HepG2 (cell line): ENCODE results near the gene PTMA. TPM values are rescaled to one million over a fixed set of nuclear protein-coding genes. Genes with fewer than 3 reads are reported as not detected.

Experiments used
- CAMTA2 ChIP-seq: sonication (generic); formaldehyde crosslinking; IDR thresholded peaks from 2 replicates; pipeline ENCODE4 v1.4.0; 2020; ENCODE audit warnings: mild to moderate bottlenecking, missing genetic modification reagents, borderline replicate concordance
- KLF13 ChIP-seq: sonication (generic); formaldehyde crosslinking; IDR thresholded peaks from 2 replicates; pipeline ENCODE4 v1.4.0; 2020; ENCODE audit warnings: mild to moderate bottlenecking, missing genetic modification reagents
- NCOA5 ChIP-seq: sonication (generic); formaldehyde crosslinking; IDR thresholded peaks from 2 replicates; pipeline ENCODE4 v1.4.0; 2020; ENCODE audit warnings: missing genetic modification reagents
- POLR2A ChIP-seq, 2 experiments: IDR thresholded peaks; 2 replicates each; pipeline ENCODE4 v1.6.1; 2011; ENCODE audit warnings: low read depth in 2 of 2, low read length in 2 of 2, mild to moderate bottlenecking in 1 of 2, moderate library complexity in 1 of 2; ENCODE audit not compliant: insufficient read depth in 1 of 2
- RXRB ChIP-seq: IDR thresholded peaks from 2 replicates; pipeline ENCODE4 v1.6.1; 2016; ENCODE audit warnings: borderline replicate concordance, missing genetic modification reagents, missing compliant biosample characterization
- SP2 ChIP-seq: sonication (generic); formaldehyde crosslinking; IDR thresholded peaks from 2 replicates; pipeline ENCODE4 v1.5.1; 2020; ENCODE audit warnings: mild to moderate bottlenecking, missing genetic modification reagents
- ZBTB38 ChIP-seq: sonication (generic); formaldehyde crosslinking; IDR thresholded peaks from 2 replicates; pipeline ENCODE4 v1.5.1; 2020; ENCODE audit warnings: mild to moderate bottlenecking, missing genetic modification reagents
- ZEB1 ChIP-seq: IDR thresholded peaks from 2 replicates; pipeline ENCODE4 v1.6.1; 2012; ENCODE audit warnings: mild to moderate bottlenecking, low read depth, inconsistent platforms; ENCODE audit not compliant: insufficient replicate concordance
- polyA plus RNA-seq, 8 experiments: library from polyadenylated mRNA; depleted of rRNA in 3 of 8; stranded (reverse) in 7 of 8; unstranded in 1 of 8; fragments of >200 nt; fragmentation: Illumina TruSeq in 4 of 8; extraction: Trizol in 4 of 8; gene quantifications; 2 replicates each; pipeline versions ENCODE4 v1.2.1 to v1.2.3, GENCODE V29; 2011 to 2016; ENCODE audit warnings: low read depth in 4 of 8, missing spikeins in 1 of 8, mixed read lengths in 1 of 8; ENCODE audit not compliant: insufficient read depth in 1 of 8
- total RNA-seq, 5 experiments: library from RNA; depleted of rRNA; stranded (reverse); fragments of >200 nt; fragmentation: Illumina TruSeq; extraction: Trizol; gene quantifications; 2 replicates each; pipeline ENCODE4 v1.2.3, GENCODE V29; 2016; ENCODE audit warnings: low read depth in 1 of 5
- TF ChIP-seq, protein P1 (sequence below): sonication (generic); formaldehyde crosslinking; IDR thresholded peaks from 2 replicates; pipeline ENCODE4 v1.5.1; 2020; ENCODE audit warnings: mild to moderate bottlenecking, missing genetic modification reagents, moderate library complexity
- TF ChIP-seq, protein P2 (sequence below): sonication (generic); formaldehyde crosslinking; conservative IDR thresholded peaks from 2 replicates; pipeline ENCODE4 v1.8.0; 2022; ENCODE audit warnings: missing genetic modification reagents
- TF ChIP-seq, protein P3 (sequence below): sonication (generic); formaldehyde crosslinking; IDR thresholded peaks from 2 replicates; pipeline ENCODE4 v1.5.0; 2020; ENCODE audit warnings: mild to moderate bottlenecking, missing genetic modification reagents, borderline replicate concordance
- TF ChIP-seq, protein P4 (sequence below): sonication (generic); formaldehyde crosslinking; IDR thresholded peaks from 2 replicates; pipeline ENCODE4 v1.4.0; 2020; ENCODE audit warnings: missing genetic modification reagents, borderline replicate concordance

The PTMA gene
- total and polyA plus RNA-seq, 2 of the 13 experiments (the other 11 are each of a cell fraction or from before 2014, with no cell fraction given), result 190 to 1,086 TPM

DNA sequence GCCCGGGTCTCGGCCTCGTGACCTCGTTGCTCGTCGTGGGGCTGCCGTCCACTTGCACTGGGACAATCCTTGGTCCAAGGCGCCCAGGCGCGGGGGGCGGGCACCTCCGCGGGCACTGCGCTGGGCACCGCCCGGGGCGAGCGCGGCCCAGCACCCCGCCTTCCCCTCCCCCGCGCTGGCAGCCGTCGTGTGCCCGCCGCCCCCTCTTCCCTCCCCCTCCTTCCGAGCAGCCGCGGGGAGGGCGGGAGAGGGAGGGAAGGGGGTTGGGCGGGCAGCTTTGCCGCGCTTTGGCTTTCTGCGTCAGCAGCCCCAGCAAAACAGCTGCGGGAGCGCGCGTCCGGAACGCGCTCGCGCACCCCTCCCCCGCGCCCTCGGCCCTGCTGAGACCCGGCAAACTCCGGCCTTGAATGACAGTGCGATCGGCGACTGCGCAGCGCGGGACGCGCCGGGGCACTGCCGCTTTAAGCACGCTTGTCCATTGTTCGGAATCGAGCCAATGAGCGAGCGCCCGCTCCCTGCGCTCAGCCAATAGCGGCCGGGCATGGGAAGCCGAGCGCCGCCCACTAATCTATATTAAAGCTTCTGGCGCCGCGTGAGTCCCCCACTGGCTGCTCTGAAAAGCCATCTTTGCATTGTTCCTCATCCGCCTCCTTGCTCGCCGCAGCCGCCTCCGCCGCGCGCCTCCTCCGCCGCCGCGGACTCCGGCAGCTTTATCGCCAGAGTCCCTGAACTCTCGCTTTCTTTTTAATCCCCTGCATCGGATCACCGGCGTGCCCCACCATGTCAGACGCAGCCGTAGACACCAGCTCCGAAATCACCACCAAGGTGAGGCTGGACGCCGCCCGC lies at the start of gene PTMA (continued):
- TF ChIP-seq, protein P1, sequence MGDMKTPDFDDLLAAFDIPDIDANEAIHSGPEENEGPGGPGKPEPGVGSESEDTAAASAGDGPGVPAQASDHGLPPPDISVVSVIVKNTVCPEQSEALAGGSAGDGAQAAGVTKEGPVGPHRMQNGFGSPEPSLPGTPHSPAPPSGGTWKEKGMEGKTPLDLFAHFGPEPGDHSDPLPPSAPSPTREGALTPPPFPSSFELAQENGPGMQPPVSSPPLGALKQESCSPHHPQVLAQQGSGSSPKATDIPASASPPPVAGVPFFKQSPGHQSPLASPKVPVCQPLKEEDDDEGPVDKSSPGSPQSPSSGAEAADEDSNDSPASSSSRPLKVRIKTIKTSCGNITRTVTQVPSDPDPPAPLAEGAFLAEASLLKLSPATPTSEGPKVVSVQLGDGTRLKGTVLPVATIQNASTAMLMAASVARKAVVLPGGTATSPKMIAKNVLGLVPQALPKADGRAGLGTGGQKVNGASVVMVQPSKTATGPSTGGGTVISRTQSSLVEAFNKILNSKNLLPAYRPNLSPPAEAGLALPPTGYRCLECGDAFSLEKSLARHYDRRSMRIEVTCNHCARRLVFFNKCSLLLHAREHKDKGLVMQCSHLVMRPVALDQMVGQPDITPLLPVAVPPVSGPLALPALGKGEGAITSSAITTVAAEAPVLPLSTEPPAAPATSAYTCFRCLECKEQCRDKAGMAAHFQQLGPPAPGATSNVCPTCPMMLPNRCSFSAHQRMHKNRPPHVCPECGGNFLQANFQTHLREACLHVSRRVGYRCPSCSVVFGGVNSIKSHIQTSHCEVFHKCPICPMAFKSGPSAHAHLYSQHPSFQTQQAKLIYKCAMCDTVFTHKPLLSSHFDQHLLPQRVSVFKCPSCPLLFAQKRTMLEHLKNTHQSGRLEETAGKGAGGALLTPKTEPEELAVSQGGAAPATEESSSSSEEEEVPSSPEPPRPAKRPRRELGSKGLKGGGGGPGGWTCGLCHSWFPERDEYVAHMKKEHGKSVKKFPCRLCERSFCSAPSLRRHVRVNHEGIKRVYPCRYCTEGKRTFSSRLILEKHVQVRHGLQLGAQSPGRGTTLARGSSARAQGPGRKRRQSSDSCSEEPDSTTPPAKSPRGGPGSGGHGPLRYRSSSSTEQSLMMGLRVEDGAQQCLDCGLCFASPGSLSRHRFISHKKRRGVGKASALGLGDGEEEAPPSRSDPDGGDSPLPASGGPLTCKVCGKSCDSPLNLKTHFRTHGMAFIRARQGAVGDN (CRISPR knock-in tag), result peak; percentile 62
- peak; percentile 83 for TF ChIP-seq ZBTB38 (CRISPR knock-in tag)
- TF ChIP-seq, protein P2, sequence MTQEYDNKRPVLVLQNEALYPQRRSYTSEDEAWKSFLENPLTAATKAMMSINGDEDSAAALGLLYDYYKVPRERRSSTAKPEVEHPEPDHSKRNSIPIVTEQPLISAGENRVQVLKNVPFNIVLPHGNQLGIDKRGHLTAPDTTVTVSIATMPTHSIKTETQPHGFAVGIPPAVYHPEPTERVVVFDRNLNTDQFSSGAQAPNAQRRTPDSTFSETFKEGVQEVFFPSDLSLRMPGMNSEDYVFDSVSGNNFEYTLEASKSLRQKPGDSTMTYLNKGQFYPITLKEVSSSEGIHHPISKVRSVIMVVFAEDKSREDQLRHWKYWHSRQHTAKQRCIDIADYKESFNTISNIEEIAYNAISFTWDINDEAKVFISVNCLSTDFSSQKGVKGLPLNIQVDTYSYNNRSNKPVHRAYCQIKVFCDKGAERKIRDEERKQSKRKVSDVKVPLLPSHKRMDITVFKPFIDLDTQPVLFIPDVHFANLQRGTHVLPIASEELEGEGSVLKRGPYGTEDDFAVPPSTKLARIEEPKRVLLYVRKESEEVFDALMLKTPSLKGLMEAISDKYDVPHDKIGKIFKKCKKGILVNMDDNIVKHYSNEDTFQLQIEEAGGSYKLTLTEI (CRISPR knock-in tag), result no peak
- peak; percentile 21; the same call in 1 of the 2 replicates for TF ChIP-seq RXRB (CRISPR knock-in tag)
- TF ChIP-seq, protein P3, sequence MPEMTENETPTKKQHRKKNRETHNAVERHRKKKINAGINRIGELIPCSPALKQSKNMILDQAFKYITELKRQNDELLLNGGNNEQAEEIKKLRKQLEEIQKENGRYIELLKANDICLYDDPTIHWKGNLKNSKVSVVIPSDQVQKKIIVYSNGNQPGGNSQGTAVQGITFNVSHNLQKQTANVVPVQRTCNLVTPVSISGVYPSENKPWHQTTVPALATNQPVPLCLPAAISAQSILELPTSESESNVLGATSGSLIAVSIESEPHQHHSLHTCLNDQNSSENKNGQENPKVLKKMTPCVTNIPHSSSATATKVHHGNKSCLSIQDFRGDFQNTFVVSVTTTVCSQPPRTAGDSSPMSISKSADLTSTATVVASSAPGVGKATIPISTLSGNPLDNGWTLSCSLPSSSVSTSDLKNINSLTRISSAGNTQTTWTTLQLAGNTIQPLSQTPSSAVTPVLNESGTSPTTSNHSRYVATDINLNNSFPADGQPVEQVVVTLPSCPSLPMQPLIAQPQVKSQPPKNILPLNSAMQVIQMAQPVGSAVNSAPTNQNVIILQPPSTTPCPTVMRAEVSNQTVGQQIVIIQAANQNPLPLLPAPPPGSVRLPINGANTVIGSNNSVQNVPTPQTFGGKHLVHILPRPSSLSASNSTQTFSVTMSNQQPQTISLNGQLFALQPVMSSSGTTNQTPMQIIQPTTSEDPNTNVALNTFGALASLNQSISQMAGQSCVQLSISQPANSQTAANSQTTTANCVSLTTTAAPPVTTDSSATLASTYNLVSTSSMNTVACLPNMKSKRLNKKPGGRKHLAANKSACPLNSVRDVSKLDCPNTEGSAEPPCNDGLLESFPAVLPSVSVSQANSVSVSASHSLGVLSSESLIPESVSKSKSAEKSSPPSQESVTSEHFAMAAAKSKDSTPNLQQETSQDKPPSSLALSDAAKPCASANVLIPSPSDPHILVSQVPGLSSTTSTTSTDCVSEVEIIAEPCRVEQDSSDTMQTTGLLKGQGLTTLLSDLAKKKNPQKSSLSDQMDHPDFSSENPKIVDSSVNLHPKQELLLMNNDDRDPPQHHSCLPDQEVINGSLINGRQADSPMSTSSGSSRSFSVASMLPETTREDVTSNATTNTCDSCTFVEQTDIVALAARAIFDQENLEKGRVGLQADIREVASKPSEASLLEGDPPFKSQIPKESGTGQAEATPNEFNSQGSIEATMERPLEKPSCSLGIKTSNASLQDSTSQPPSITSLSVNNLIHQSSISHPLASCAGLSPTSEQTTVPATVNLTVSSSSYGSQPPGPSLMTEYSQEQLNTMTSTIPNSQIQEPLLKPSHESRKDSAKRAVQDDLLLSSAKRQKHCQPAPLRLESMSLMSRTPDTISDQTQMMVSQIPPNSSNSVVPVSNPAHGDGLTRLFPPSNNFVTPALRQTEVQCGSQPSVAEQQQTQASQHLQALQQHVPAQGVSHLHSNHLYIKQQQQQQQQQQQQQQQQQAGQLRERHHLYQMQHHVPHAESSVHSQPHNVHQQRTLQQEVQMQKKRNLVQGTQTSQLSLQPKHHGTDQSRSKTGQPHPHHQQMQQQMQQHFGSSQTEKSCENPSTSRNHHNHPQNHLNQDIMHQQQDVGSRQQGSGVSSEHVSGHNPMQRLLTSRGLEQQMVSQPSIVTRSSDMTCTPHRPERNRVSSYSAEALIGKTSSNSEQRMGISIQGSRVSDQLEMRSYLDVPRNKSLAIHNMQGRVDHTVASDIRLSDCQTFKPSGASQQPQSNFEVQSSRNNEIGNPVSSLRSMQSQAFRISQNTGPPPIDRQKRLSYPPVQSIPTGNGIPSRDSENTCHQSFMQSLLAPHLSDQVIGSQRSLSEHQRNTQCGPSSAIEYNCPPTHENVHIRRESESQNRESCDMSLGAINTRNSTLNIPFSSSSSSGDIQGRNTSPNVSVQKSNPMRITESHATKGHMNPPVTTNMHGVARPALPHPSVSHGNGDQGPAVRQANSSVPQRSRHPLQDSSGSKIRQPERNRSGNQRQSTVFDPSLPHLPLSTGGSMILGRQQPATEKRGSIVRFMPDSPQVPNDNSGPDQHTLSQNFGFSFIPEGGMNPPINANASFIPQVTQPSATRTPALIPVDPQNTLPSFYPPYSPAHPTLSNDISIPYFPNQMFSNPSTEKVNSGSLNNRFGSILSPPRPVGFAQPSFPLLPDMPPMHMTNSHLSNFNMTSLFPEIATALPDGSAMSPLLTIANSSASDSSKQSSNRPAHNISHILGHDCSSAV (CRISPR knock-in tag), result no peak
- TF ChIP-seq NCOA5, result no peak
- TF ChIP-seq, protein P4, sequence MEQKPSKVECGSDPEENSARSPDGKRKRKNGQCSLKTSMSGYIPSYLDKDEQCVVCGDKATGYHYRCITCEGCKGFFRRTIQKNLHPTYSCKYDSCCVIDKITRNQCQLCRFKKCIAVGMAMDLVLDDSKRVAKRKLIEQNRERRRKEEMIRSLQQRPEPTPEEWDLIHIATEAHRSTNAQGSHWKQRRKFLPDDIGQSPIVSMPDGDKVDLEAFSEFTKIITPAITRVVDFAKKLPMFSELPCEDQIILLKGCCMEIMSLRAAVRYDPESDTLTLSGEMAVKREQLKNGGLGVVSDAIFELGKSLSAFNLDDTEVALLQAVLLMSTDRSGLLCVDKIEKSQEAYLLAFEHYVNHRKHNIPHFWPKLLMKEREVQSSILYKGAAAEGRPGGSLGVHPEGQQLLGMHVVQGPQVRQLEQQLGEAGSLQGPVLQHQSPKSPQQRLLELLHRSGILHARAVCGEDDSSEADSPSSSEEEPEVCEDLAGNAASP (CRISPR knock-in tag), result no peak
- TF ChIP-seq POLR2A (IDR thresholded peaks at IDR 0.05; ENCODE audit: insufficient read depth in 1 of 2, low read depth in 2 of 2, low read length in 2 of 2), result peak in 1 of 2 experiments; percentile 98; a peak in 2 of 4 replicates
- TF ChIP-seq CAMTA2 (CRISPR knock-in tag), result 0 out of 2 replicates have a peak, but pooled peaks have one; percentile 25
- TF ChIP-seq SP2 (CRISPR knock-in tag), result peak; percentile 86
- TF ChIP-seq KLF13, result no peak
- peak; percentile 55 for TF ChIP-seq ZEB1
